Naive thymus-derived CD8-positive, alpha-beta T cell (primary cell): Measurements from ENCODE around the gene PALM3. TPM values are rescaled to one million over a fixed set of nuclear protein-coding genes. Genes with fewer than 3 reads are reported as not detected.
"Not testable (repeated sequence)": the region's sequence is repeated elsewhere in the genome, so short reads cannot be mapped to it uniquely, and the experiment has no call there.

ENCODE experiments used
- ATAC-seq, 2 donors: fragments of 150-1000 bp; cut with Tn5 transposase in 1 of 2; sonication (Bioruptor Pico), chemical (Tn5 transposase) in 1 of 2; 1 replicate in 1 of 2; 2 replicates in 1 of 2; pipeline ENCODE4 v1.10.0; 2021; ENCODE audit warnings: mild to moderate bottlenecking in 2 of 2, moderate library complexity in 2 of 2
- POLR2A ChIA-PET: fragments of 350-600 bp; sonication (Branson Sonifier 250); formaldehyde crosslinking; loops from one replicate; lab custom pipeline; 2021; ENCODE audit warnings: antibody characterized with exemption; lab: Charles Lee
- DNase-seq, 10 donors: peaks; one replicate each; pipeline versions ENCODE4 v3.0.0 to v3.0.0-alpha.2; 2020 to 2022
- H3K27ac Mint-ChIP-seq, 10 donors: one replicate each; pipeline ENCODE4 v1.8.0; 2020 to 2022; ENCODE audit warnings: mild to moderate bottlenecking in 10 of 10, mixed read lengths in 10 of 10, moderate library complexity in 4 of 10, inconsistent platforms in 1 of 10
- H3K27me3 Mint-ChIP-seq, 5 donors: one replicate each; pipeline ENCODE4 v1.8.0; 2021 to 2022; ENCODE audit warnings: mixed read lengths in 5 of 5
- H3K36me3 Mint-ChIP-seq, 3 donors: one replicate each; pipeline ENCODE4 v1.8.0; 2020 to 2022; ENCODE audit warnings: mixed read lengths in 3 of 3, mild to moderate bottlenecking in 2 of 3, inconsistent platforms in 1 of 3
- H3K4me1 Mint-ChIP-seq, 4 donors: one replicate each; pipeline ENCODE4 v1.8.0; 2021 to 2022; ENCODE audit warnings: mixed read lengths in 4 of 4
- H3K4me3 Mint-ChIP-seq, 10 donors: one replicate each; pipeline ENCODE4 v1.8.0; 2020 to 2022; ENCODE audit warnings: mild to moderate bottlenecking in 10 of 10, mixed read lengths in 10 of 10, moderate library complexity in 6 of 10, inconsistent platforms in 1 of 10
- H3K9me3 Mint-ChIP-seq, 9 donors: one replicate each; pipeline ENCODE4 v1.8.0; 2020 to 2022; ENCODE audit warnings: mixed read lengths in 9 of 9, mild to moderate bottlenecking in 3 of 9, inconsistent platforms in 1 of 9, moderate library complexity in 1 of 9
- polyA plus RNA-seq, 3 donors: library from polyadenylated mRNA; unstranded; fragments of 300-500 nt; fragmentation: Illumina TruSeq; gene quantifications; one replicate each; pipeline ENCODE4 v1.2.3, GENCODE V29; 2021
- total RNA-seq, 8 experiments: library from RNA in 2 of 8; stranded (reverse) in 2 of 8; gene quantifications; one replicate each; pipeline ENCODE4 v1.2.3 and lab custom pipeline; 2021 to 2026

PALM3 gene
- total and polyA plus RNA-seq, 5 experiments from 2014 or later: 0.13 TPM; not detected in 4

GRCh38 chr19:14047866-14048265 is 14.0 kb downstream of the PALM3 start:
- DNase-seq, H3K4me3 Mint-ChIP-seq, H3K9me3 Mint-ChIP-seq, H3K27me3 Mint-ChIP-seq, ATAC-seq, H3K27ac Mint-ChIP-seq: not testable (repeated sequence)
- Mint-ChIP-seq H3K36me3 (peaks cover 0 to 87% (median 25%) of the 10 kb centered on the region in 3 donors), H3K4me1 (peaks cover 3 to 13% (median 9%) of the 10 kb centered on the region in 4 donors)
- POLR2A ChIA-PET: interaction anchor here (0.7 to 1.7 kb wide), 6 partner anchors 16 to 167 kb away, joined by 3 to 5 read pairs (median 4); partner anchors contain the start of genes DCAF15, IL27RA and RFX1

- POLR2A ChIA-PET: interaction anchor here (0.7 to 1.5 kb wide), 4 partner anchors 11 to 164 kb away, joined by 3 to 7 read pairs (median 4); partner anchors contain the start of gene IL27RA
- peak; percentile 54 to 70 for ATAC-seq
- H3K9me3 Mint-ChIP-seq, H3K27me3 Mint-ChIP-seq: not testable (repeated sequence)
- H3K4me3 Mint-ChIP-seq: peak overlapping the region in 1 of 10 donors; percentile 48
- peak in 7 of 10 donors; percentile 24 to 48 (median 37) for DNase-seq
- H3K27ac Mint-ChIP-seq: peak overlapping the region; percentile 72 to 95 (median 87)
- H3K4me1 Mint-ChIP-seq: peaks cover 2 to 25% (median 14%) of the 10 kb centered on the region in 4 donors
- peaks cover 0 to 88% (median 6%) of the 10 kb centered on the region in 3 donors for H3K36me3 Mint-ChIP-seq
Observed at GRCh38 chr19:14042659-14043608, 18.9 kb downstream of the PALM3 start.

GRCh38 chr19:14039181-14039580 is 22.7 kb downstream of the PALM3 start:
- POLR2A ChIA-PET: interaction anchor here (0.7 kb wide), 1 partner anchor 10 kb away, joined by 4 read pairs; no protein-coding TSS in a partner anchor
- no peak overlapping the region for H3K4me3 Mint-ChIP-seq
- no peaks in the 10 kb centered on the region for H3K9me3 Mint-ChIP-seq
- ATAC-seq (no peak), DNase-seq (no peak)
- H3K36me3 Mint-ChIP-seq: peaks cover 0 to 85% (median 6%) of the 10 kb centered on the region in 3 donors
- H3K27ac Mint-ChIP-seq: peak overlapping the region in 5 of 10 donors; percentile 29 to 78 (median 58)
- H3K4me1 Mint-ChIP-seq: peaks cover 3 to 38% (median 19%) of the 10 kb centered on the region in 4 donors
- H3K27me3 Mint-ChIP-seq: no peaks in the 10 kb centered on the region

- peaks cover 12 to 46% (median 35%) of the 10 kb centered on the region in 4 donors for H3K4me1 Mint-ChIP-seq
- H3K27me3 Mint-ChIP-seq: no peaks in the 10 kb centered on the region
- POLR2A ChIA-PET: interaction anchor here (0.7 kb wide), 3 partner anchors 46 to 131 kb away, joined by 3 to 6 read pairs (median 5); no protein-coding TSS in a partner anchor
- no peak overlapping the region for H3K4me3 Mint-ChIP-seq
- H3K27ac Mint-ChIP-seq: peak overlapping the region in 5 of 10 donors; percentile 27 to 80 (median 52)
- H3K9me3 Mint-ChIP-seq: no peaks in the 10 kb centered on the region
- ATAC-seq (no peak), DNase-seq (no peak)
- peaks cover 2 to 67% (median 3%) of the 10 kb centered on the region in 3 donors for H3K36me3 Mint-ChIP-seq
Observed at GRCh38 chr19:14035706-14036105, 26.2 kb downstream of the PALM3 start.

GRCh38 chr19:14035159-14035558 is 26.7 kb downstream of the PALM3 start:
- not testable (repeated sequence) for H3K27me3 Mint-ChIP-seq, ATAC-seq, H3K9me3 Mint-ChIP-seq, DNase-seq
- POLR2A ChIA-PET: interaction anchor here (0.7 kb wide), 2 partner anchors 50 to 56 kb away, joined by 3 to 5 read pairs; no protein-coding TSS in a partner anchor
- Mint-ChIP-seq H3K36me3 (peaks cover 2 to 61% (median 3%) of the 10 kb centered on the region in 3 donors), H3K4me3 (peak overlapping the region in 4 of 10 donors; percentile 9 to 41 (median 16)), H3K4me1 (peaks cover 15 to 52% (median 40%) of the 10 kb centered on the region in 4 donors), H3K27ac (peak overlapping the region in 3 of 10 donors; percentile 24 to 52 (median 38))

GRCh38 chr19:14033946-14034345 is 27.9 kb downstream of the PALM3 start:
- Mint-ChIP-seq H3K27ac (peak overlapping the region in 9 of 10 donors; percentile 58 to 88 (median 73)), H3K4me1 (peaks cover 17 to 52% (median 43%) of the 10 kb centered on the region in 4 donors), H3K27me3 (no peaks in the 10 kb centered on the region), H3K9me3 (no peaks in the 10 kb centered on the region), H3K4me3 (peak overlapping the region; percentile 11 to 77 (median 64)), H3K36me3 (peaks cover 2 to 51% (median 3%) of the 10 kb centered on the region in 3 donors)
- POLR2A ChIA-PET: interaction anchor here (1.2 to 3.4 kb wide), 2 partner anchors 41 to 77 kb away, joined by 3 to 18 read pairs; no protein-coding TSS in a partner anchor
- ATAC-seq (no peak), DNase-seq (no peak)

GRCh38 chr19:14031719-14032480 is 30.0 kb downstream of the PALM3 start, which contains the start of gene IL27RA:
IL27RA (plus strand) TSS chr19:14031762; CDS start chr19:14031873, 111 bp downstream.
- POLR2A ChIA-PET: interaction anchor here (0.6 to 7.5 kb wide), 52 partner anchors 10 to 540 kb away, joined by 3 to 143 read pairs (median 5); partner anchors contain the start of genes ADGRE5, ASF1B, BRME1 and CC2D1A
- no peaks in the 10 kb centered on the region for H3K27me3 Mint-ChIP-seq
- H3K4me3 Mint-ChIP-seq: peak within 1 kb of the TSS; percentile 92 to 98 (median 96)
- H3K27ac Mint-ChIP-seq: peak within 1 kb of the TSS; percentile 90 to 98 (median 97)
- no peaks in the 10 kb centered on the region for H3K9me3 Mint-ChIP-seq
- peaks cover 2 to 31% (median 3%) of the 10 kb centered on the region in 3 donors for H3K36me3 Mint-ChIP-seq
- DNase-seq: peak; percentile 63 to 95 (median 85)
- ATAC-seq: peak; percentile 78 to 81
- H3K4me1 Mint-ChIP-seq: peaks cover 20 to 50% (median 40%) of the 10 kb centered on the region in 4 donors

- Mint-ChIP-seq H3K27me3 (no peaks in the 10 kb centered on the region), H3K4me3 (peak overlapping the region; percentile 92 to 98 (median 96)), H3K9me3 (no peaks in the 10 kb centered on the region), H3K4me1 (peaks cover 20 to 52% (median 36%) of the 10 kb centered on the region in 4 donors), H3K27ac (peak overlapping the region; percentile 90 to 98 (median 97)), H3K36me3 (peaks cover 2 to 24% (median 3%) of the 10 kb centered on the region in 3 donors)
- ATAC-seq: no peak
- peak in 6 of 10 donors; percentile 7 to 92 (median 81) for DNase-seq
- POLR2A ChIA-PET: interaction anchor here (0.6 to 7.5 kb wide), 50 partner anchors 9 to 541 kb away, joined by 3 to 143 read pairs (median 5); partner anchors contain the start of genes ADGRE5, ASF1B, BRME1 and CC2D1A
Observed at GRCh38 chr19:14030997-14031718, 30.7 kb downstream of the PALM3 start.

- H3K27me3 Mint-ChIP-seq: no peaks in the 10 kb centered on the region
- POLR2A ChIA-PET: interaction anchor here (0.6 to 7.5 kb wide), 4 partner anchors 24 to 53 kb away, joined by 3 to 143 read pairs (median 4); partner anchors contain the start of gene RFX1
- H3K4me3 Mint-ChIP-seq: peak overlapping the region in 2 of 10 donors; percentile 23 to 35
- H3K4me1 Mint-ChIP-seq: peaks cover 16 to 49% (median 30%) of the 10 kb centered on the region in 4 donors
- peaks cover 0 to 7% (median under 1%) of the 10 kb centered on the region in 3 donors for H3K36me3 Mint-ChIP-seq
- ATAC-seq (no peak), DNase-seq (no peak)
- H3K27ac Mint-ChIP-seq: peak overlapping the region in 8 of 10 donors; percentile 24 to 90 (median 74)
- H3K9me3 Mint-ChIP-seq: no peaks in the 10 kb centered on the region
Observed at GRCh38 chr19:14028901-14029300, 33.0 kb downstream of the PALM3 start.

- H3K4me3 Mint-ChIP-seq: peak within 1 kb of the TSS in 2 of 10 donors; percentile 23 to 35
- POLR2A ChIA-PET: interaction anchor here (0.6 to 7.5 kb wide), 4 partner anchors 23 to 56 kb away, joined by 3 to 143 read pairs (median 4); partner anchors contain the start of gene RFX1
- no peaks in the 10 kb centered on the region for H3K9me3 Mint-ChIP-seq
- peaks cover 0 to 3% (median 0%) of the 10 kb centered on the region in 3 donors for H3K36me3 Mint-ChIP-seq
- peak within 1 kb of the TSS; percentile 24 to 90 (median 74) for H3K27ac Mint-ChIP-seq
- no peak for DNase-seq
- H3K4me1 Mint-ChIP-seq: peaks cover 16 to 53% (median 34%) of the 10 kb centered on the region in 4 donors
- ATAC-seq: no peak
- no peaks in the 10 kb centered on the region for H3K27me3 Mint-ChIP-seq
Observed at GRCh38 chr19:14027856-14028450, 33.9 kb downstream of the PALM3 start, which contains the start of gene RLN3. RLN3 (plus strand) TSS chr19:14028148; CDS start chr19:14028205, 57 bp downstream.
